GM06990 (cell line): Measurements from ENCODE around the gene RRN3.
"Not testable (repeated sequence)": the region's sequence is repeated elsewhere in the genome, so short reads cannot be mapped to it uniquely, and the experiment has no call there.

ENCODE experiments used
- DNase-seq: peaks from one replicate; pipeline ENCODE4 v3.0.0-alpha.2; 2011; ENCODE audit not compliant: insufficient read length; ENCODE audit errors: extremely low read depth
- H3K27me3 ChIP-seq: replicated peaks from 2 replicates; pipeline ENCODE4 v1.6.0; 2011; ENCODE audit warnings: low read length; ENCODE audit not compliant: control insufficient read depth, insufficient read depth
- H3K36me3 ChIP-seq: 2 replicates; pipeline ENCODE4 v1.5.1; 2011; ENCODE audit warnings: low read length; ENCODE audit not compliant: control insufficient read depth, insufficient read depth
- H3K4me3 ChIP-seq: replicated peaks from 2 replicates; pipeline ENCODE4 v1.5.1; 2011; ENCODE audit warnings: low read depth, mild to moderate bottlenecking, control low read depth, low read length
- CTCF ChIP-seq: IDR thresholded peaks from 2 replicates; pipeline ENCODE4 v1.5.1; 2011; ENCODE audit warnings: low read length, control low read depth, mild to moderate bottlenecking, inconsistent platforms; ENCODE audit not compliant: insufficient read depth, poor library complexity, severe bottlenecking

The RRN3 gene

GRCh38 chr16:15073101-15073500, 21.0 kb downstream of the RRN3 start:
- no peak for TF ChIP-seq CTCF
- no peak overlapping the region for H3K4me3 ChIP-seq
- DNase-seq: no peak
- H3K27me3 ChIP-seq: no peaks in the 10 kb centered on the region
- H3K36me3 ChIP-seq: peaks cover 10% of the 10 kb centered on the region

GRCh38 chr16:15071916-15072769, 21.9 kb downstream of the RRN3 start:
- H3K36me3 ChIP-seq: peaks cover 10% of the 10 kb centered on the region
- H3K27me3 ChIP-seq, DNase-seq, H3K4me3 ChIP-seq: not testable (repeated sequence)
- peak; percentile 4 for TF ChIP-seq CTCF

GRCh38 chr16:15071013-15071412, 23.1 kb downstream of the RRN3 start:
- H3K36me3 ChIP-seq: peaks cover 10% of the 10 kb centered on the region
- H3K4me3 ChIP-seq, DNase-seq, H3K27me3 ChIP-seq: not testable (repeated sequence)

- H3K4me3 ChIP-seq, DNase-seq, H3K36me3 ChIP-seq, H3K27me3 ChIP-seq: not testable (repeated sequence)
Measured at GRCh38 chr16:15066690-15067089, 27.4 kb downstream of the RRN3 start.

- not testable (repeated sequence) for H3K36me3 ChIP-seq, H3K27me3 ChIP-seq, DNase-seq, H3K4me3 ChIP-seq
Measured at GRCh38 chr16:15065961-15066360, 28.1 kb downstream of the RRN3 start.

GRCh38 chr16:15062085-15062810, 31.8 kb downstream of the RRN3 start:
- not testable (repeated sequence) for DNase-seq, H3K27me3 ChIP-seq, H3K4me3 ChIP-seq, H3K36me3 ChIP-seq

GRCh38 chr16:15059324-15059723, 34.7 kb downstream of the RRN3 start:
- TF ChIP-seq CTCF: no peak
- H3K36me3 ChIP-seq: peaks cover 5% of the 10 kb centered on the region
- no peak for DNase-seq
- H3K4me3 ChIP-seq: no peak overlapping the region
- no peaks in the 10 kb centered on the region for H3K27me3 ChIP-seq
